HepG2 (cell line): Measurements from ENCODE around the gene ANKRD11. TPM values are rescaled to one million over a fixed set of nuclear protein-coding genes. Genes with fewer than 3 reads are reported as not detected.

ENCODE experiments used
- ATAC-seq: fragments of 200-7000 bp; cut with Tn5 transposase; 3 replicates; pipeline ENCODE4 v1.9.1; 2020; ENCODE audit warnings: mild to moderate bottlenecking, moderate library complexity
- BruUV-seq: library from RNA; stranded (reverse); fragments of 400-500 nt; replicated peaks from 2 replicates; lab custom pipeline; 2021; lab: Mats Ljungman, UMichigan
- CTCF ChIA-PET: fragments of 300-600 bp; formaldehyde crosslinking; extraction: SDS; loops from one replicate; lab custom pipeline; 2021; ENCODE audit warnings: low total read pairs, inconsistent platforms, low intra/inter-chr PET ratio; lab: Yijun Ruan, JAX
- POLR2A ChIA-PET: fragments of 350-600 bp; sonication (Branson Sonifier 250); formaldehyde crosslinking; loops from one replicate; lab custom pipeline; 2020; ENCODE audit warnings: antibody characterized with exemption, inconsistent platforms; lab: Yijun Ruan, JAX
- DNase-seq: peaks from one replicate; pipeline ENCODE4 v3.0.0-alpha.2; 2015; ENCODE audit warnings: low spot score
- FAIRE-seq: peaks from 3 replicates; lab custom pipeline; 2011; peaks lifted over from hg19 to GRCh38; lab: Jason Lieb, UNC
- H2AFZ ChIP-seq: one replicate; pipeline ENCODE4 v1.6.1; 2011; ENCODE audit warnings: low read length, inconsistent platforms
- H3K27ac ChIP-seq: fragments of 300-600 bp; 3 replicates; pipeline ENCODE4 v1.8.0; 2011; ENCODE audit warnings: mixed run types, mild to moderate bottlenecking, mixed read lengths, low read length, inconsistent platforms; ENCODE audit not compliant: insufficient read depth; ENCODE audit errors: extremely low read length
- H3K27me3 ChIP-seq, 2 experiments: fragments of 200-600 bp in 1 of 2; 2 replicates in 1 of 2; 3 replicates in 1 of 2; pipeline versions ENCODE4 v1.6.0 to v1.8.0; 2011; ENCODE audit warnings: low read length in 2 of 2, mild to moderate bottlenecking in 2 of 2, moderate library complexity in 2 of 2, inconsistent platforms in 1 of 2; ENCODE audit not compliant: insufficient read depth in 2 of 2, control insufficient read depth in 1 of 2
- H3K36me3 ChIP-seq, 2 experiments: fragments of 200-600 bp in 1 of 2; replicated peaks in 1 of 2; 2 replicates in 1 of 2; 3 replicates in 1 of 2; pipeline versions ENCODE4 v1.5.1 to v1.8.0; 2011; ENCODE audit warnings: low read length in 2 of 2, inconsistent platforms in 1 of 2; ENCODE audit not compliant: insufficient read depth in 2 of 2, control insufficient read depth in 1 of 2
- H3K4me1 ChIP-seq: 2 replicates; pipeline ENCODE4 v1.5.1; 2012; ENCODE audit warnings: low read length, inconsistent platforms; ENCODE audit not compliant: insufficient read depth
- H3K4me2 ChIP-seq: 2 replicates; pipeline ENCODE4 v1.6.0; 2011; ENCODE audit warnings: low read depth, low read length, inconsistent platforms
- H3K4me3 ChIP-seq, 3 experiments: fragments of 200-600 bp in 1 of 3; sonication (generic), shearing (Covaris generic) in 1 of 3; replicated peaks in 1 of 3; 2 replicates each; pipeline ENCODE4 v1.5.1; 2011 to 2016; ENCODE audit warnings: low read length in 3 of 3, inconsistent platforms in 2 of 3, low read depth in 2 of 3, mild to moderate bottlenecking in 2 of 3, control low read depth in 1 of 3, mixed read lengths in 1 of 3; ENCODE audit not compliant: insufficient read depth in 1 of 3
- H3K79me2 ChIP-seq: one replicate; pipeline ENCODE4 v1.6.1; 2011; ENCODE audit warnings: low read length, inconsistent platforms; ENCODE audit not compliant: insufficient read depth
- H3K9ac ChIP-seq: 2 replicates; pipeline ENCODE4 v1.6.0; 2011; ENCODE audit warnings: mild to moderate bottlenecking, low read depth, low read length, inconsistent platforms; ENCODE audit not compliant: insufficient read depth
- H3K9me3 ChIP-seq: 2 replicates; pipeline ENCODE4 v1.5.1; 2012; ENCODE audit warnings: mild to moderate bottlenecking, low read length
- H4K20me1 ChIP-seq: 2 replicates; pipeline ENCODE4 v1.6.0; 2011; ENCODE audit warnings: inconsistent platforms, mild to moderate bottlenecking, low read length, moderate library complexity; ENCODE audit not compliant: insufficient read depth
- CC2D1A ChIP-seq: sonication (generic); formaldehyde crosslinking; IDR thresholded peaks from 2 replicates; pipeline ENCODE4 v1.8.1; 2023; ENCODE audit warnings: mild to moderate bottlenecking, missing genetic modification reagents
- CREBL2 ChIP-seq: sonication (generic); formaldehyde crosslinking; IDR thresholded peaks from 2 replicates; pipeline ENCODE4 v1.8.1; 2023; ENCODE audit warnings: missing genetic modification reagents, mild to moderate bottlenecking, borderline replicate concordance
- DBP ChIP-seq: sonication (generic); formaldehyde crosslinking; IDR thresholded peaks from 2 replicates; pipeline ENCODE4 v1.4.0; 2020; ENCODE audit warnings: missing genetic modification reagents; ENCODE audit errors: not compliant biosample characterization
- KLF15 ChIP-seq: sonication (generic); formaldehyde crosslinking; IDR thresholded peaks from 2 replicates; pipeline ENCODE4 v1.8.1; 2023; ENCODE audit warnings: borderline replicate concordance, mild to moderate bottlenecking, inconsistent platforms, missing genetic modification reagents, mixed read lengths
- MAFG ChIP-seq: sonication (generic); formaldehyde crosslinking; IDR thresholded peaks from 2 replicates; pipeline ENCODE4 v1.5.1; 2020; ENCODE audit warnings: mild to moderate bottlenecking, missing genetic modification reagents
- POLR2A ChIP-seq, 2 experiments: IDR thresholded peaks; 2 replicates each; pipeline ENCODE4 v1.6.1; 2011; ENCODE audit warnings: low read depth in 2 of 2, low read length in 2 of 2, mild to moderate bottlenecking in 1 of 2, moderate library complexity in 1 of 2; ENCODE audit not compliant: insufficient read depth in 1 of 2
- SAFB2 ChIP-seq: sonication (generic); formaldehyde crosslinking; IDR thresholded peaks from 2 replicates; pipeline ENCODE4 v1.5.1; 2020; ENCODE audit warnings: missing genetic modification reagents, low read depth, mild to moderate bottlenecking, borderline replicate concordance
- SSRP1 ChIP-seq: IDR thresholded peaks from 2 replicates; pipeline ENCODE4 v1.6.1; 2016; ENCODE audit warnings: control low read depth
- ZNF230 ChIP-seq: sonication (generic); formaldehyde crosslinking; IDR thresholded peaks from 2 replicates; pipeline ENCODE4 v1.4.0; 2020; ENCODE audit warnings: mild to moderate bottlenecking, missing genetic modification reagents
- ZNF576 ChIP-seq: sonication (generic); formaldehyde crosslinking; IDR thresholded peaks from 2 replicates; pipeline ENCODE4 v1.4.0; 2020; ENCODE audit warnings: mild to moderate bottlenecking, missing genetic modification reagents
- ZNF646 ChIP-seq: sonication (generic); formaldehyde crosslinking; IDR thresholded peaks from 2 replicates; pipeline ENCODE4 v1.9.0; 2021; ENCODE audit warnings: mild to moderate bottlenecking, missing genetic modification reagents
- WGBS: methylation state at CpG from one replicate; pipeline ENCODE4 v1.1.6; 2017; ENCODE audit warnings: low lambda C conversion rate; 5-methylcytosine and 5-hydroxymethylcytosine counted together
- in situ Hi-C: cut with HindIII; loops from 2 replicates; pipeline ENCODE4 v1.10.0; 2017; ENCODE audit warnings: low pct_unique_long_range_greater_than_20kb; ENCODE audit not compliant: extremely low pct_ligation_motif_present
- intact Hi-C: fragments of 100-400 bp; cut with micrococcal nuclease; formaldehyde crosslinking; loops from one replicate; pipeline ENCODE4 v1.10.0; 2022; ENCODE audit not compliant: unreplicated experiment
- polyA plus RNA-seq, 8 experiments: library from polyadenylated mRNA; depleted of rRNA in 3 of 8; stranded (reverse) in 7 of 8; unstranded in 1 of 8; fragments of >200 nt; fragmentation: Illumina TruSeq in 4 of 8; extraction: Trizol in 4 of 8; gene quantifications; 2 replicates each; pipeline versions ENCODE4 v1.2.1 to v1.2.3, GENCODE V29; 2011 to 2016; ENCODE audit warnings: low read depth in 4 of 8, missing spikeins in 1 of 8, mixed read lengths in 1 of 8; ENCODE audit not compliant: insufficient read depth in 1 of 8
- total RNA-seq, 5 experiments: library from RNA; depleted of rRNA; stranded (reverse); fragments of >200 nt; fragmentation: Illumina TruSeq; extraction: Trizol; gene quantifications; 2 replicates each; pipeline ENCODE4 v1.2.3, GENCODE V29; 2016; ENCODE audit warnings: low read depth in 1 of 5
- TF ChIP-seq, protein P1 (sequence below): sonication (generic); formaldehyde crosslinking; IDR thresholded peaks from 2 replicates; pipeline ENCODE4 v1.8.0; 2022; ENCODE audit warnings: mild to moderate bottlenecking, missing genetic modification reagents, moderate library complexity
- TF ChIP-seq, protein P2 (sequence below): IDR thresholded peaks from 2 replicates; pipeline ENCODE4 v1.6.1; 2016

Gene ANKRD11
- total and polyA plus RNA-seq, 2 of the 13 experiments (the other 11 are each of a cell fraction or from before 2014, with no cell fraction given), result 21.4 to 38.4 TPM

GRCh38 chr16:89266521-89267134, 223.7 kb downstream of the ANKRD11 start:
- CTCF ChIA-PET, result no interaction called here
- no peak for FAIRE-seq
- POLR2A ChIA-PET, result no interaction called here
- TF ChIP-seq POLR2A (IDR thresholded peaks at IDR 0.05; ENCODE audit: insufficient read depth in 1 of 2, low read depth in 2 of 2, low read length in 2 of 2) (0 out of 4 replicates have a peak, but pooled peaks of 1 of the 2 experiments have one; percentile 42), CC2D1A (CRISPR knock-in tag) (no peak), ZNF230 (CRISPR knock-in tag) (no peak), KLF15 (CRISPR knock-in tag) (no peak), ZNF646 (CRISPR knock-in tag) (no peak), SAFB2 (no peak), CREBL2 (CRISPR knock-in tag) (no peak), SSRP1 (CRISPR knock-in tag) (no peak), DBP (CRISPR knock-in tag) (no peak), ZNF576 (CRISPR knock-in tag) (no peak), MAFG (no peak)
- TF ChIP-seq, protein P1, sequence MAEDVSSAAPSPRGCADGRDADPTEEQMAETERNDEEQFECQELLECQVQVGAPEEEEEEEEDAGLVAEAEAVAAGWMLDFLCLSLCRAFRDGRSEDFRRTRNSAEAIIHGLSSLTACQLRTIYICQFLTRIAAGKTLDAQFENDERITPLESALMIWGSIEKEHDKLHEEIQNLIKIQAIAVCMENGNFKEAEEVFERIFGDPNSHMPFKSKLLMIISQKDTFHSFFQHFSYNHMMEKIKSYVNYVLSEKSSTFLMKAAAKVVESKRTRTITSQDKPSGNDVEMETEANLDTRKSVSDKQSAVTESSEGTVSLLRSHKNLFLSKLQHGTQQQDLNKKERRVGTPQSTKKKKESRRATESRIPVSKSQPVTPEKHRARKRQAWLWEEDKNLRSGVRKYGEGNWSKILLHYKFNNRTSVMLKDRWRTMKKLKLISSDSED (CRISPR knock-in tag), result no peak
- TF ChIP-seq, protein P2, sequence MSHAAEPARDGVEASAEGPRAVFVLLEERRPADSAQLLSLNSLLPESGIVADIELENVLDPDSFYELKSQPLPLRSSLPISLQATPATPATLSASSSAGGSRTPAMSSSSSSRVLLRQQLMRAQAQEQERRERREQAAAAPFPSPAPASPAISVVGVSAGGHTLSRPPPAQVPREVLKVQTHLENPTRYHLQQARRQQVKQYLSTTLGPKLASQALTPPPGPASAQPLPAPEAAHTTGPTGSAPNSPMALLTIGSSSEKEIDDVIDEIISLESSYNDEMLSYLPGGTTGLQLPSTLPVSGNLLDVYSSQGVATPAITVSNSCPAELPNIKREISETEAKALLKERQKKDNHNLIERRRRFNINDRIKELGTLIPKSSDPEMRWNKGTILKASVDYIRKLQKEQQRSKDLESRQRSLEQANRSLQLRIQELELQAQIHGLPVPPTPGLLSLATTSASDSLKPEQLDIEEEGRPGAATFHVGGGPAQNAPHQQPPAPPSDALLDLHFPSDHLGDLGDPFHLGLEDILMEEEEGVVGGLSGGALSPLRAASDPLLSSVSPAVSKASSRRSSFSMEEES (CRISPR knock-in tag), result no peak

More at GRCh38 chr16:89266521-89267134, 223.7 kb downstream of the ANKRD11 start:
- Histone ChIP-seq H3K4me3 (no peak overlapping the region), H3K27ac (no peak overlapping the region), H3K79me2 (peaks cover 4% of the 10 kb centered on the region), H3K27me3 (no peaks in the 10 kb centered on the region), H3K4me1 (peaks cover 17% of the 10 kb centered on the region), H3K9ac (no peak overlapping the region), H4K20me1 (peaks cover 5% of the 10 kb centered on the region; the same call in 1 of the 2 replicates), H3K4me2 (no peak overlapping the region), H2AFZ (no peak overlapping the region), H3K9me3 (no peaks in the 10 kb centered on the region), H3K36me3 (peaks cover 32 to 41% of the 10 kb centered on the region in 2 experiments; a peak in 4 of 5 replicates)
- WGBS, result 99% methylated on average over 7 of the region's 17 CpGs
- ATAC-seq (no peak), DNase-seq (no peak)
- in situ Hi-C loops (loop anchor here (10.0 kb wide), 1 partner anchor 58 kb away; no protein-coding TSS in a partner anchor), intact Hi-C loops (no loop called here)
- BruUV-seq, result no TSS peak
